ENCODE data around the gene LGI2. TPM values are rescaled to one million over a fixed set of nuclear protein-coding genes. Genes with fewer than 3 reads are reported as not detected.

LGI2 gene
- total RNA-seq, 1 experiment from 2014 or later: 1.4 TPM

DNA sequence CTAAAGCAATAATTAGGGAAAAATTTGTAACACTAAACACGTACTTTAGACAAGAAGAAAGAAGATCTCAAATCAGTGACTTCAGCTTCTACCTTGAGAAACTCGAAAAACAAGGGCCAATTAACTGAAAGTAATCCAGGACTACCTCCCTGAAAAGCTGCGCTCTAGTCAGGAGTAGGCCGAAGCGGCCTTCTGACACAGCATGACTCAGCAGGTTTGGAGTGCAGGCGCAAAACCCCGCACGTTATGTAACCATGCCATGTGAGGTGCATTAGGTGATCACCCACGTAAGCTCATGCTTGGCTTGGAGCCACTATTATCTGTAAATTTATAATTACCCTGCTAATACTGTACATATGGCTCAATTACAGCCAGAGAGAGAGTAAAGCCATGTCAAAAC is 65.1 kb downstream of the LGI2 start:
- H2BK15ac ChIP-seq (ENCODE audit: low read depth, low read length): no peak overlapping the region
- H2BK5ac ChIP-seq (ENCODE audit: insufficient read length, low read length): no peak overlapping the region
- no peaks in the 10 kb centered on the region for H3K79me2 ChIP-seq (ENCODE audit: insufficient read depth, low read length)
- no peak overlapping the region for H3K27ac Mint-ChIP-seq
- no peaks in the 10 kb centered on the region for H3K4me1 Mint-ChIP-seq
- no peak overlapping the region for H2BK12ac ChIP-seq (ENCODE audit: insufficient read length, low read depth, low read length)
- no peak overlapping the region for H2AK5ac ChIP-seq (ENCODE audit: insufficient read length, low read length)
- no peak overlapping the region for H3K4ac ChIP-seq (ENCODE audit: low read depth, low read length)
- H4K20me1 ChIP-seq (ENCODE audit: control insufficient read depth, insufficient read depth, insufficient read length): no peaks in the 10 kb centered on the region
- TF ChIP-seq CTCF (conservative IDR thresholded peaks at IDR 0.05): no peak
- H3K9ac ChIP-seq (ENCODE audit: extremely low read depth, insufficient read length, low read length): no peak overlapping the region
- H3T11ph ChIP-seq (ENCODE audit: low read length): no peak overlapping the region
- peaks cover 13% of the 10 kb centered on the region for H3K9me3 ChIP-seq (ENCODE audit: control insufficient read depth, low read depth, low read length)
- no peaks in the 10 kb centered on the region for H3K27me3 ChIP-seq (ENCODE audit: insufficient read depth, low read length)
- H3K18ac ChIP-seq (ENCODE audit: insufficient read length, low read depth, low read length): no peak overlapping the region
- no peak overlapping the region for H3K56ac ChIP-seq (ENCODE audit: insufficient read length, low read depth, low read length)
- no peak overlapping the region for H3K27ac ChIP-seq (ENCODE audit: insufficient read length, low read depth, low read length)
- DNase-seq: peak; percentile 24
- no peaks in the 10 kb centered on the region for H3K79me1 ChIP-seq (ENCODE audit: insufficient read depth, low read depth, low read length, poor library complexity, severe bottlenecking)
- H3K23ac ChIP-seq (ENCODE audit: insufficient read length, low read depth, low read length): no peak overlapping the region
- H2BK120ac ChIP-seq (ENCODE audit: low read depth, low read length, poor library complexity, severe bottlenecking): no peak overlapping the region
- no peak overlapping the region for H2AFZ ChIP-seq (ENCODE audit: low read length)
- peaks cover 11 to 40% (median 30%) of the 10 kb centered on the region in 3 experiments for H3K36me3 Mint-ChIP-seq (ENCODE audit: insufficient read depth in 1 of 3, low read depth in 3 of 3)
- no CpG with 5 or more reads among the region's 9 CpGs for WGBS (ENCODE audit: extremely low coverage, insufficient read length, low lambda C conversion rate)
- no peaks in the 10 kb centered on the region for H3K23me2 ChIP-seq (ENCODE audit: insufficient read length, low read depth, low read length, poor library complexity, severe bottlenecking)
- H3K4me2 ChIP-seq (ENCODE audit: insufficient read depth, insufficient read length, low read length): no peak overlapping the region
- no peak overlapping the region for H4K5ac ChIP-seq (ENCODE audit: insufficient read length, low read depth, low read length)
- H3K9me3 Mint-ChIP-seq: peaks cover 40 to 42% of the 10 kb centered on the region in 2 experiments
- no peak overlapping the region for H3K14ac ChIP-seq (ENCODE audit: insufficient read depth, low read length)
- no peak overlapping the region for H4K91ac ChIP-seq (ENCODE audit: insufficient read length, low read depth, low read length)
- no peak overlapping the region; a peak in 1 of 5 replicates for H3K4me3 Mint-ChIP-seq
- no peak overlapping the region for H2BK20ac ChIP-seq (ENCODE audit: low read depth, low read length, poor library complexity, severe bottlenecking)
- no peak overlapping the region for H4K8ac ChIP-seq (replicated peaks; ENCODE audit: insufficient read length, low read depth, low read length)
- H3K4me1 ChIP-seq (ENCODE audit: insufficient read depth, low read length): no peaks in the 10 kb centered on the region
- peaks cover 4% of the 10 kb centered on the region for H3K27me3 Mint-ChIP-seq (ENCODE audit: low read depth)
